ENCODE results near the gene THSD4. TPM values are rescaled to one million over a fixed set of nuclear protein-coding genes. Genes with fewer than 3 reads are reported as not detected.

The THSD4 gene
- total and polyA plus RNA-seq, 2 of the 4 experiments (the other 2 are of a cell fraction), result 25.5 to 31.1 TPM

GRCh38 chr15:71495398-71495780 lies 380.1 kb downstream of the THSD4 start:
- Histone ChIP-seq H2BK20ac (ENCODE audit: low read depth, low read length) (no peak overlapping the region), H3K4me3 (ENCODE audit: insufficient read depth, low read depth, low read length) (no peak overlapping the region), H3K4me2 (ENCODE audit: low read depth, low read length) (no peak overlapping the region), H2BK5ac (ENCODE audit: low read depth, low read length, poor library complexity, severe bottlenecking) (no peak overlapping the region), H3K27me3 (ENCODE audit: control insufficient read depth, insufficient read depth, low read length) (no peaks in the 10 kb centered on the region), H3K9me3 (ENCODE audit: control insufficient read depth, insufficient read depth, low read length) (no peaks in the 10 kb centered on the region), H2AFZ (replicated peaks; ENCODE audit: low read length, poor library complexity) (no peak overlapping the region), H3K9ac (ENCODE audit: low read depth, low read length) (no peak overlapping the region), H4K5ac (ENCODE audit: low read depth, low read length) (no peak overlapping the region), H2AK9ac (replicated peaks; ENCODE audit: low read depth, low read length, poor library complexity) (no peak overlapping the region), H3K18ac (ENCODE audit: low read depth, low read length) (no peak overlapping the region), H3K4ac (ENCODE audit: low read depth, low read length) (no peak overlapping the region), H3K14ac (replicated peaks; ENCODE audit: low read depth, low read length) (no peak overlapping the region), H2BK120ac (ENCODE audit: low read depth, low read length) (no peak overlapping the region), H3K36me3 (ENCODE audit: control insufficient read depth, insufficient read depth, low read length) (no peaks in the 10 kb centered on the region; the same call in 1 of the 2 replicates), H4K8ac (ENCODE audit: low read depth in 2 of 2, low read length in 2 of 2) (no peak overlapping the region), H4K91ac (ENCODE audit: insufficient read depth, low read depth, low read length) (no peak overlapping the region), H3K56ac (ENCODE audit: extremely low read depth, insufficient read depth, low read length) (no peak overlapping the region), H3K9me1 (ENCODE audit: insufficient read depth, low read length) (peaks cover 11% of the 10 kb centered on the region), H3K79me1 (ENCODE audit: low read depth in 1 of 2, low read length in 2 of 2) (peaks cover 0 to 13% of the 10 kb centered on the region in 2 experiments; a peak in 1 of 4 replicates), H3K4me1 (ENCODE audit: control insufficient read depth, insufficient read depth, low read length) (peaks cover 10% of the 10 kb centered on the region), H4K20me1 (ENCODE audit: insufficient read depth, low read length) (peaks cover 3% of the 10 kb centered on the region; the same call in 1 of the 2 replicates), H2AK5ac (ENCODE audit: low read depth, low read length) (no peak overlapping the region), H2BK15ac (ENCODE audit: low read depth, low read length) (no peak overlapping the region), H3K27ac (ENCODE audit: insufficient read depth, low read length) (no peak overlapping the region), H3K23ac (ENCODE audit: low read depth, low read length) (no peak overlapping the region)
- BruUV-seq (replicated peaks), result no TSS peak
- no peak for TF ChIP-seq MAFK (IDR thresholded peaks at IDR 0.05; ENCODE audit: low read depth, low read length)
- no peak for TF ChIP-seq CEBPB (IDR thresholded peaks at IDR 0.05; ENCODE audit: low read depth, low read length)
- no peak for TF ChIP-seq CTCF (conservative IDR thresholded peaks at IDR 0.05; ENCODE audit: low read depth, low read length)
- TF ChIP-seq NFE2L2 (IDR thresholded peaks at IDR 0.05; ENCODE audit: low read depth, low read length), result no peak
- no peak for TF ChIP-seq RFX5 (IDR thresholded peaks at IDR 0.05; ENCODE audit: low read depth, low read length)
- TF ChIP-seq RCOR1 (IDR thresholded peaks at IDR 0.05; ENCODE audit: insufficient replicate concordance, low read length), result no peak
- no peak for TF ChIP-seq FOS (IDR thresholded peaks at IDR 0.05; ENCODE audit: low read depth, low read length)
- no peak for TF ChIP-seq USF2 (IDR thresholded peaks at IDR 0.05; ENCODE audit: low read depth, low read length)
- TF ChIP-seq POLR2A (IDR thresholded peaks at IDR 0.05; ENCODE audit: low read depth, low read length), result no peak
- no peak for TF ChIP-seq CHD1 (IDR thresholded peaks at IDR 0.05; ENCODE audit: low read depth, low read length)
- TF ChIP-seq RAD21 (IDR thresholded peaks at IDR 0.05; ENCODE audit: low read length), result no peak
- no peak for TF ChIP-seq SMC3 (IDR thresholded peaks at IDR 0.05; ENCODE audit: low read depth, low read length)
- TF ChIP-seq MXI1 (IDR thresholded peaks at IDR 0.05; ENCODE audit: borderline replicate concordance, low read depth, low read length), result no peak
- no peak for TF ChIP-seq MAZ (IDR thresholded peaks at IDR 0.05; ENCODE audit: borderline replicate concordance, low read depth, low read length)
- no peak for TF ChIP-seq ELK1 (IDR thresholded peaks at IDR 0.05; ENCODE audit: borderline replicate concordance, low read depth, low read length)
- DNase-seq (no peak), ATAC-seq (ENCODE audit: low read depth) (no peak)
- ChIA-PET POLR2A (ENCODE audit: unreplicated experiment) (no interaction called here), CTCF (interaction anchor here (0.6 kb wide), 1 partner anchor 10 kb away, joined by 3 read pairs; no protein-coding TSS in a partner anchor)
- intact Hi-C loops (cut with micrococcal nuclease) (no loop called here), in situ Hi-C loops (cut with MboI; ENCODE audit: low sequenced_read_pairs) (no loop called here), dilution Hi-C loops (cut with HindIII; ENCODE audit: low sequenced_read_pairs, unreplicated experiment) (no loop called here)
- WGBS, 2 experiments (ENCODE audit: extremely low coverage in 2 of 2, insufficient read length in 1 of 2), result no CpG with 5 or more reads among the region's 3 CpGs

All from IMR-90 (cell line).